T-cell (primary cell): ENCODE results near the gene ETFA. TPM values are rescaled to one million over a fixed set of nuclear protein-coding genes. Genes with fewer than 3 reads are reported as not detected.

ENCODE experiments used
- ATAC-seq, 4 experiments: fragments of 200-7000 bp in 3 of 4; fragments of 150-1000 bp in 1 of 4; cut with Tn5 transposase; replicated peaks in 1 of 4; 1 replicate in 3 of 4; 2 replicates in 1 of 4; pipeline ENCODE4 v1.10.0; 2021; ENCODE audit warnings: moderate library complexity in 3 of 4, mild to moderate bottlenecking in 2 of 4, moderate number of reproducible peaks in 1 of 4
- CTCF ChIA-PET, 2 donors: fragments of 300-600 bp; sonication (Branson Sonifier 250); formaldehyde crosslinking; loops; one replicate each; lab custom pipeline; 2022; ENCODE audit warnings: antibody characterized with exemption in 2 of 2; lab: Charles Lee
- POLR2A ChIA-PET, 2 donors: fragments of 300-600 bp; sonication (Branson Sonifier 250); formaldehyde crosslinking; loops; one replicate each; lab custom pipeline; 2022; ENCODE audit warnings: antibody characterized with exemption in 2 of 2; lab: Charles Lee
- DNase-seq, 35 experiments: peaks; one replicate each; pipeline versions ENCODE4 v3.0.0 to v3.0.0-alpha.2; 2013 to 2023
- H3K27ac ChIP-seq: one replicate; pipeline ENCODE4 v1.5.1; 2013; ENCODE audit warnings: low read length
- H3K27me3 ChIP-seq, 2 experiments: replicated peaks in 1 of 2; 1 replicate in 1 of 2; 2 replicates in 1 of 2; pipeline versions ENCODE4 v1.6.1 to v1.7.0; 2013; ENCODE audit warnings: low read length in 1 of 2, mixed read lengths in 1 of 2; ENCODE audit not compliant: control insufficient read depth in 2 of 2, insufficient read depth in 2 of 2; ENCODE audit errors: extremely low read depth in 1 of 2
- H3K36me3 ChIP-seq, 2 donors: 1 replicate in 1 of 2; 2 replicates in 1 of 2; pipeline versions ENCODE4 v1.6.1 to v1.7.0; 2013; ENCODE audit warnings: low read length in 1 of 2; ENCODE audit not compliant: control insufficient read depth in 2 of 2, insufficient read depth in 1 of 2; ENCODE audit errors: extremely low read depth in 1 of 2
- H3K4me1 ChIP-seq, 2 experiments: 1 replicate in 1 of 2; 2 replicates in 1 of 2; pipeline versions ENCODE4 v1.6.1 to v1.7.0; 2013; ENCODE audit warnings: low read length in 2 of 2, mixed read lengths in 1 of 2; ENCODE audit not compliant: insufficient read depth in 2 of 2, control insufficient read depth in 1 of 2; ENCODE audit errors: extremely low read depth in 1 of 2
- H3K4me3 ChIP-seq, 2 donors: 1 replicate in 1 of 2; 2 replicates in 1 of 2; pipeline versions ENCODE4 v1.5.1 to v1.7.0; 2013; ENCODE audit warnings: mild to moderate bottlenecking in 2 of 2, low read length in 1 of 2, moderate library complexity in 1 of 2; ENCODE audit not compliant: control insufficient read depth in 1 of 2; ENCODE audit errors: extremely low read depth in 1 of 2
- H3K9me3 ChIP-seq: 2 replicates; pipeline ENCODE4 v1.7.0; 2013
- H3K27ac Mint-ChIP-seq, 2 donors: one replicate each; pipeline ENCODE4 v1.8.0; 2020 to 2021; ENCODE audit warnings: mild to moderate bottlenecking in 2 of 2, mixed read lengths in 2 of 2
- H3K27me3 Mint-ChIP-seq, 2 donors: one replicate each; pipeline ENCODE4 v1.8.0; 2021 to 2022; ENCODE audit warnings: mixed read lengths in 2 of 2
- H3K36me3 Mint-ChIP-seq: one replicate; pipeline ENCODE4 v1.8.0; 2021; ENCODE audit warnings: mixed read lengths
- H3K4me1 Mint-ChIP-seq, 3 donors: one replicate each; pipeline ENCODE4 v1.8.0; 2020 to 2022; ENCODE audit warnings: mixed read lengths in 3 of 3, mild to moderate bottlenecking in 1 of 3
- H3K4me3 Mint-ChIP-seq, 3 donors: one replicate each; pipeline ENCODE4 v1.8.0; 2020 to 2022; ENCODE audit warnings: mild to moderate bottlenecking in 3 of 3, mixed read lengths in 3 of 3, moderate library complexity in 3 of 3
- H3K9me3 Mint-ChIP-seq, 3 donors: one replicate each; pipeline ENCODE4 v1.8.0; 2020 to 2022; ENCODE audit warnings: mixed read lengths in 3 of 3
- WGBS: methylation state at CpG from one replicate; pipeline ENCODE4 v1.1.5; 2013; ENCODE audit warnings: missing lambda C conversion rate; ENCODE audit not compliant: insufficient coverage; 5-methylcytosine and 5-hydroxymethylcytosine counted together
- total RNA-seq, 35 experiments: library from RNA in 6 of 35; stranded (reverse) in 6 of 35; fragments of 120-200 nt in 1 of 35; gene quantifications; one replicate each; pipeline versions ENCODE4 v1.2.1 to v1.2.4 and lab custom pipeline; 2013 to 2026

The ETFA gene
- total RNA-seq, 5 donors from 2014 or later (not counting 1 experiment from before 2014, with no cell fraction given): 34.6 to 53.9 (median 50.4) TPM

DNA sequence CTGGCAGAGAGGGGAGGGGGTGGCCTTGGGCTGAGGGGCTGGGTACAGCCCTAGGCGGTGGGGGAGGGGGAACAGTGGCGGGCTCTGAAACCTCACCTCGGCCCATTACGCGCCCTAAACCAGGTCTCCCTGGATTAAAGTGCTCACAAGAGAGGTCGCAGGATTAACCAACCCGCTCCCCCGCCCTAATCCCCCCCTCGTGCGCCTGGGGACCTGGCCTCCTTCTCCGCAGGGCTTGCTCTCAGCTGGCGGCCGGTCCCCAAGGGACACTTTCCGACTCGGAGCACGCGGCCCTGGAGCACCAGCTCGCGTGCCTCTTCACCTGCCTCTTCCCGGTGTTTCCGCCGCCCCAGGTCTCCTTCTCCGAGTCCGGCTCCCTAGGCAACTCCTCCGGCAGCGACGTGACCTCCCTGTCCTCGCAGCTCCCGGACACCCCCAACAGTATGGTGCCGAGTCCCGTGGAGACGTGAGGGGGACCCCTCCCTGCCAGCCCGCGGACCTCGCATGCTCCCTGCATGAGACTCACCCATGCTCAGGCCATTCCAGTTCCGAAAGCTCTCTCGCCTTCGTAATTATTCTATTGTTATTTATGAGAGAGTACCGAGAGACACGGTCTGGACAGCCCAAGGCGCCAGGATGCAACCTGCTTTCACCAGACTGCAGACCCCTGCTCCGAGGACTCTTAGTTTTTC, 30.2 kb upstream of the ETFA start:
- POLR2A ChIA-PET: no interaction called here
- Mint-ChIP-seq H3K4me1 (peaks cover 59 to 65% (median 59%) of the 10 kb centered on the region in 3 donors), H3K4me3 (peak overlapping the region; percentile 63 to 94 (median 80)), H3K27ac (no peak overlapping the region), H3K27me3 (peaks cover 64 to 85% of the 10 kb centered on the region in 2 donors), H3K9me3 (no peaks in the 10 kb centered on the region), H3K36me3 (no peaks in the 10 kb centered on the region)
- Histone ChIP-seq H3K36me3 (no peaks in the 10 kb centered on the region), H3K27me3 (peaks cover 32 to 83% of the 10 kb centered on the region in 2 experiments), H3K4me3 (peak overlapping the region in 1 of 2 donors; percentile 35), H3K9me3 (no peaks in the 10 kb centered on the region), H3K27ac (no peak overlapping the region), H3K4me1 (peaks cover 27 to 80% of the 10 kb centered on the region in 2 experiments)
- 9% methylated on average over 30 of the region's 42 CpGs for WGBS
- CTCF ChIA-PET: interaction anchor here in 1 of 2 donors (0.5 to 0.7 kb wide), 2 partner anchors 202 to 737 kb away, joined by 3 to 4 read pairs; no protein-coding TSS in a partner anchor
- ATAC-seq: no peak
- DNase-seq: peak in 2 of 35 experiments; percentile 20 to 27

GRCh38 chr15:76340803-76341365, 29.6 kb upstream of the ETFA start:
- under 1% methylated on average over 31 of the region's 35 CpGs for WGBS
- peak in 12 of 35 experiments; percentile 14 to 66 (median 44) for DNase-seq
- Mint-ChIP-seq H3K4me1 (peaks cover 61 to 68% (median 62%) of the 10 kb centered on the region in 3 donors), H3K9me3 (no peaks in the 10 kb centered on the region), H3K4me3 (peak overlapping the region; percentile 80 to 94 (median 82)), H3K27me3 (peaks cover 67 to 85% of the 10 kb centered on the region in 2 donors), H3K36me3 (no peaks in the 10 kb centered on the region), H3K27ac (no peak overlapping the region)
- no peak overlapping the region for H3K27ac ChIP-seq
- H3K4me1 ChIP-seq: peaks cover 32 to 80% of the 10 kb centered on the region in 2 experiments
- no peaks in the 10 kb centered on the region for H3K9me3 ChIP-seq
- CTCF ChIA-PET: interaction anchor here in 1 of 2 donors (0.5 kb wide), 1 partner anchor 736 kb away, joined by 4 read pairs; no protein-coding TSS in a partner anchor
- H3K36me3 ChIP-seq: no peaks in the 10 kb centered on the region
- POLR2A ChIA-PET: no interaction called here
- peak; percentile 46 to 66 (median 56) for ATAC-seq
- H3K27me3 ChIP-seq: peaks cover 34 to 83% of the 10 kb centered on the region in 2 experiments
- H3K4me3 ChIP-seq: peak overlapping the region; percentile 44 to 80

DNA sequence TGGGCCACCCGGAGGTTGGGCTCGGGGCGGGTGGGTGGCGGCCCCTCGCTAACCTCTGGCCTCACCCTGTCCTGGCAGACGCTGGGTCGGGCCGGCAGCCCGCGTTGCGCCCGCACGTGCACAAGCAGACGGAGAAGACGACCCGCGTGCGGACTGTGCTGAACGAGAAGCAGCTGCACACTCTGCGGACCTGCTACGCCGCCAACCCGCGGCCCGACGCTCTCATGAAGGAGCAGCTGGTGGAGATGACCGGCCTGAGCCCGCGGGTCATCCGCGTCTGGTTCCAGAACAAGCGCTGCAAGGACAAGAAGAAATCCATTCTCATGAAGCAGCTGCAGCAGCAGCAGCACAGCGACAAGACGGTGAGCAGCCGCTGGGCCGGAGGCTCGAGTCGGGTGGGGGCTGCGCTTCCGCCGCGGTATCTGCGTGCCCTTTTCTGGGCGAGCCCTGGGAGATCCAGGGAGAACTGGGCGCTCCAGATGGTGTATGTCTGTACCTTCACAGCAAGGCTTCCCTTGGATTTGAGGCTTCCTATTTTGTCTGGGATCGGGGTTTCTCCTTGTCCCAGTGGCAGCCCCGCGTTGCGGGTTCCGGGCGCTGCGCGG, 29.0 kb upstream of the ETFA start:
- H3K27ac Mint-ChIP-seq: no peak overlapping the region
- no peaks in the 10 kb centered on the region for H3K9me3 ChIP-seq

GRCh38 chr15:76339305-76340197, 28.3 kb upstream of the ETFA start:
- peak overlapping the region; percentile 80 to 94 (median 82) for H3K4me3 Mint-ChIP-seq
- Histone ChIP-seq H3K27ac (no peak overlapping the region), H3K27me3 (peaks cover 33 to 91% of the 10 kb centered on the region in 2 experiments), H3K4me1 (peaks cover 38 to 86% of the 10 kb centered on the region in 2 experiments), H3K36me3 (no peaks in the 10 kb centered on the region), H3K9me3 (no peaks in the 10 kb centered on the region), H3K4me3 (peak overlapping the region; percentile 44 to 80)
- 18% methylated on average over 41 of the region's 48 CpGs for WGBS
- DNase-seq (peak in 4 of 35 experiments; percentile 10 to 37 (median 16)), ATAC-seq (no peak)
- no peaks in the 10 kb centered on the region for H3K9me3 Mint-ChIP-seq
- POLR2A ChIA-PET: interaction anchor here in 1 of 2 donors (0.6 kb wide), 1 partner anchor 59 kb away, joined by 10 read pairs; no protein-coding TSS in a partner anchor
- H3K27me3 Mint-ChIP-seq: peaks cover 67 to 85% of the 10 kb centered on the region in 2 donors
- no peaks in the 10 kb centered on the region for H3K36me3 Mint-ChIP-seq
- H3K4me1 Mint-ChIP-seq: peaks cover 63 to 69% (median 63%) of the 10 kb centered on the region in 3 donors
- CTCF ChIA-PET: interaction anchor here in 1 of 2 donors (0.7 kb wide), 1 partner anchor 1872 kb away, joined by 5 read pairs; no protein-coding TSS in a partner anchor
- H3K27ac Mint-ChIP-seq: no peak overlapping the region

More for the DNA sequence above, 29.0 kb upstream of the ETFA start:
- Mint-ChIP-seq H3K9me3 (no peaks in the 10 kb centered on the region), H3K4me3 (peak overlapping the region; percentile 80 to 94 (median 82)), H3K36me3 (no peaks in the 10 kb centered on the region), H3K27me3 (peaks cover 67 to 85% of the 10 kb centered on the region in 2 donors), H3K4me1 (peaks cover 62 to 68% (median 62%) of the 10 kb centered on the region in 3 donors)
- no peaks in the 10 kb centered on the region for H3K36me3 ChIP-seq
- ChIA-PET CTCF (interaction anchor here in 1 of 2 donors (0.7 kb wide), 1 partner anchor 1872 kb away, joined by 5 read pairs; no protein-coding TSS in a partner anchor), POLR2A (interaction anchor here in 1 of 2 donors (0.6 kb wide), 1 partner anchor 60 kb away, joined by 10 read pairs; no protein-coding TSS in a partner anchor)
- ATAC-seq (peak; percentile 24 to 34 (median 26)), DNase-seq (peak in 5 of 35 experiments; percentile 21 to 50 (median 24))
- H3K4me3 ChIP-seq: peak overlapping the region; percentile 44 to 80
- under 1% methylated on average over 53 of the region's 53 CpGs for WGBS
- H3K27ac ChIP-seq: no peak overlapping the region
- peaks cover 38 to 82% of the 10 kb centered on the region in 2 experiments for H3K4me1 ChIP-seq
- peaks cover 31 to 84% of the 10 kb centered on the region in 2 experiments for H3K27me3 ChIP-seq

DNA sequence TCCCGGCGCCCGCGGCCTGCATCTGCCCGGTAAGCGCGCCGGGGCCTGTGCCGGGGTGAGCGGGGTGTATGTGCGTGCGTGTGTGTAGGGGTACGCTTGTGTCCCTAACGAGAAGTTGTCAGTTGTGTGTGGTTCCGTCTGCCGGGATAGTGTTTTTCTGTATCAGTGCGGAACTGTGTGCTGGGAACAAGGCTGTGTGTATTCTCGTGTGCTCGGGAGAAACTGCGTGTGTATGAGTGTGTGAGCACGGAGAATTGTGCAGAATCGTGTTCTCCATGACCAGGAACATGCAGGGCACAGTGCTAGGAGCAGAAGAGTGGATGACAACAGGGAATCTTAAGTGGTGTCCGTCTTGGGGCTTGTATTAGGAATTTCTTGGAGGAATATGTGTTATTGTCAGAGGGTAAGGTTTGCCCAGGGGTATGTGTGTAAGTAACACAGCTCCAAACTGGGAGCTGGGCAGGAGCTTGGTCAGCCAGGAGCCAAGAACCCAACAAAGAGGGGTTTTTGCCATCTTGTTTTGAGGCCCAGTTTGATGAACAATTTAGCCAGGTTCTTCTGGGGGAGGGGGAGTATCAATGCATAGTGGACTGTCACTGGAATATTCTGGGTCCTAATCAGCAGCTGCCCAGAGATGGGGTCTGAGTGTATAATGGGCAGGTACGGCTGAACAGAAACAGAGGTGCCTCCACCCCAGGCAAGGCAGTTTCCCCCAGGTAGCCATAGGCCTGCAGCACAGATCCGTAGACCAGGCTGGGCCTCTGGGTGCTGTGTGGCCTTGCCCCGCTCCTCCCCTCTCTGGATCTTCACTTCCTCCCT, 27.4 kb upstream of the ETFA start:
- peaks cover 38 to 86% of the 10 kb centered on the region in 2 experiments for H3K4me1 ChIP-seq
- H3K4me3 ChIP-seq: peak overlapping the region in 1 of 2 donors; percentile 56
- H3K4me1 Mint-ChIP-seq: peaks cover 63 to 71% (median 63%) of the 10 kb centered on the region in 3 donors
- no peak overlapping the region for H3K27ac ChIP-seq
- WGBS: 21% methylated on average over 23 of the region's 26 CpGs
- POLR2A ChIA-PET: no interaction called here
- peak overlapping the region in 1 of 2 donors; percentile 12 for H3K27ac Mint-ChIP-seq
- peak overlapping the region; percentile 42 to 94 (median 80) for H3K4me3 Mint-ChIP-seq
- no peak for DNase-seq
- no peak for ATAC-seq
- no peaks in the 10 kb centered on the region for H3K9me3 Mint-ChIP-seq
- H3K27me3 ChIP-seq: peaks cover 30 to 98% of the 10 kb centered on the region in 2 experiments
- H3K9me3 ChIP-seq: no peaks in the 10 kb centered on the region
- CTCF ChIA-PET: no interaction called here
- H3K36me3 ChIP-seq: no peaks in the 10 kb centered on the region
- H3K36me3 Mint-ChIP-seq: no peaks in the 10 kb centered on the region
- H3K27me3 Mint-ChIP-seq: peaks cover 66 to 85% of the 10 kb centered on the region in 2 donors
